HepG2 (cell line): ENCODE measurements around the gene C1orf141. TPM values are rescaled to one million over a fixed set of nuclear protein-coding genes. Genes with fewer than 3 reads are reported as not detected.

Source experiments
- ATAC-seq: fragments of 200-7000 bp; cut with Tn5 transposase; 3 replicates; pipeline ENCODE4 v1.9.1; 2020; ENCODE audit warnings: mild to moderate bottlenecking, moderate library complexity
- BruUV-seq: library from RNA; stranded (reverse); fragments of 400-500 nt; replicated peaks from 2 replicates; lab custom pipeline; 2021; lab: Mats Ljungman, UMichigan
- CTCF ChIA-PET: fragments of 300-600 bp; formaldehyde crosslinking; extraction: SDS; loops from one replicate; lab custom pipeline; 2021; ENCODE audit warnings: low total read pairs, inconsistent platforms, low intra/inter-chr PET ratio; lab: Yijun Ruan, JAX
- POLR2A ChIA-PET: fragments of 350-600 bp; sonication (Branson Sonifier 250); formaldehyde crosslinking; loops from one replicate; lab custom pipeline; 2020; ENCODE audit warnings: antibody characterized with exemption, inconsistent platforms; lab: Yijun Ruan, JAX
- DNase-seq: peaks from one replicate; pipeline ENCODE4 v3.0.0-alpha.2; 2015; ENCODE audit warnings: low spot score
- FAIRE-seq: peaks from 3 replicates; lab custom pipeline; 2011; peaks lifted over from hg19 to GRCh38; lab: Jason Lieb, UNC
- H2AFZ ChIP-seq: one replicate; pipeline ENCODE4 v1.6.1; 2011; ENCODE audit warnings: low read length, inconsistent platforms
- H3K27ac ChIP-seq: fragments of 300-600 bp; 3 replicates; pipeline ENCODE4 v1.8.0; 2011; ENCODE audit warnings: mixed run types, mild to moderate bottlenecking, mixed read lengths, low read length, inconsistent platforms; ENCODE audit not compliant: insufficient read depth; ENCODE audit errors: extremely low read length
- H3K27me3 ChIP-seq, 2 experiments: fragments of 200-600 bp in 1 of 2; 2 replicates in 1 of 2; 3 replicates in 1 of 2; pipeline versions ENCODE4 v1.6.0 to v1.8.0; 2011; ENCODE audit warnings: low read length in 2 of 2, mild to moderate bottlenecking in 2 of 2, moderate library complexity in 2 of 2, inconsistent platforms in 1 of 2; ENCODE audit not compliant: insufficient read depth in 2 of 2, control insufficient read depth in 1 of 2
- H3K36me3 ChIP-seq, 2 experiments: fragments of 200-600 bp in 1 of 2; replicated peaks in 1 of 2; 2 replicates in 1 of 2; 3 replicates in 1 of 2; pipeline versions ENCODE4 v1.5.1 to v1.8.0; 2011; ENCODE audit warnings: low read length in 2 of 2, inconsistent platforms in 1 of 2; ENCODE audit not compliant: insufficient read depth in 2 of 2, control insufficient read depth in 1 of 2
- H3K4me1 ChIP-seq: 2 replicates; pipeline ENCODE4 v1.5.1; 2012; ENCODE audit warnings: low read length, inconsistent platforms; ENCODE audit not compliant: insufficient read depth
- H3K4me2 ChIP-seq: 2 replicates; pipeline ENCODE4 v1.6.0; 2011; ENCODE audit warnings: low read depth, low read length, inconsistent platforms
- H3K4me3 ChIP-seq, 3 experiments: fragments of 200-600 bp in 1 of 3; sonication (generic), shearing (Covaris generic) in 1 of 3; replicated peaks in 1 of 3; 2 replicates each; pipeline ENCODE4 v1.5.1; 2011 to 2016; ENCODE audit warnings: low read length in 3 of 3, inconsistent platforms in 2 of 3, low read depth in 2 of 3, mild to moderate bottlenecking in 2 of 3, control low read depth in 1 of 3, mixed read lengths in 1 of 3; ENCODE audit not compliant: insufficient read depth in 1 of 3
- H3K79me2 ChIP-seq: one replicate; pipeline ENCODE4 v1.6.1; 2011; ENCODE audit warnings: low read length, inconsistent platforms; ENCODE audit not compliant: insufficient read depth
- H3K9ac ChIP-seq: 2 replicates; pipeline ENCODE4 v1.6.0; 2011; ENCODE audit warnings: mild to moderate bottlenecking, low read depth, low read length, inconsistent platforms; ENCODE audit not compliant: insufficient read depth
- H3K9me3 ChIP-seq: 2 replicates; pipeline ENCODE4 v1.5.1; 2012; ENCODE audit warnings: mild to moderate bottlenecking, low read length
- H4K20me1 ChIP-seq: 2 replicates; pipeline ENCODE4 v1.6.0; 2011; ENCODE audit warnings: inconsistent platforms, mild to moderate bottlenecking, low read length, moderate library complexity; ENCODE audit not compliant: insufficient read depth
- CTCF ChIP-seq: sonication (generic); formaldehyde crosslinking; IDR thresholded peaks from 2 replicates; pipeline ENCODE4 v1.5.0; 2020; ENCODE audit warnings: mild to moderate bottlenecking, missing genetic modification reagents, moderate library complexity
- HNRNPK ChIP-seq: fragments of 200-400 bp; formaldehyde crosslinking; IDR thresholded peaks from 2 replicates; pipeline ENCODE4 v1.6.1; 2018; ENCODE audit warnings: low read length, low read depth, moderate library complexity, mild to moderate bottlenecking; ENCODE audit not compliant: poor library complexity, severe bottlenecking
- KDM3A ChIP-seq: IDR thresholded peaks from 2 replicates; pipeline ENCODE4 v1.6.1; 2018; ENCODE audit warnings: low read depth, missing compliant biosample characterization
- NFRKB ChIP-seq: fragments of 450-650 bp; IDR thresholded peaks from 2 replicates; pipeline ENCODE4 v1.6.1; 2017
- STAG1 ChIP-seq: sonication (generic); formaldehyde crosslinking; IDR thresholded peaks from 2 replicates; pipeline ENCODE4 v1.4.0; 2020; ENCODE audit warnings: missing genetic modification reagents
- ZBTB20 ChIP-seq: sonication (generic); formaldehyde crosslinking; IDR thresholded peaks from 2 replicates; pipeline ENCODE4 v1.8.1; 2023; ENCODE audit warnings: missing genetic modification reagents, low read depth, mild to moderate bottlenecking, borderline replicate concordance
- ZNF296 ChIP-seq: sonication (generic); formaldehyde crosslinking; conservative IDR thresholded peaks from 2 replicates; pipeline ENCODE4 v1.5.0; 2020; ENCODE audit warnings: mild to moderate bottlenecking, missing genetic modification reagents
- ZNF317 ChIP-seq: sonication (generic); formaldehyde crosslinking; IDR thresholded peaks from 2 replicates; pipeline ENCODE4 v1.5.0; 2020; ENCODE audit warnings: mild to moderate bottlenecking, missing genetic modification reagents
- ZSCAN9 ChIP-seq: IDR thresholded peaks from 2 replicates; pipeline ENCODE4 v1.6.1; 2016; ENCODE audit warnings: borderline replicate concordance
- WGBS: methylation state at CpG from one replicate; pipeline ENCODE4 v1.1.6; 2017; ENCODE audit warnings: low lambda C conversion rate; 5-methylcytosine and 5-hydroxymethylcytosine counted together
- in situ Hi-C: cut with HindIII; loops from 2 replicates; pipeline ENCODE4 v1.10.0; 2017; ENCODE audit warnings: low pct_unique_long_range_greater_than_20kb; ENCODE audit not compliant: extremely low pct_ligation_motif_present
- intact Hi-C: fragments of 100-400 bp; cut with micrococcal nuclease; formaldehyde crosslinking; loops from one replicate; pipeline ENCODE4 v1.10.0; 2022; ENCODE audit not compliant: unreplicated experiment
- polyA plus RNA-seq, 8 experiments: library from polyadenylated mRNA; depleted of rRNA in 3 of 8; stranded (reverse) in 7 of 8; unstranded in 1 of 8; fragments of >200 nt; fragmentation: Illumina TruSeq in 4 of 8; extraction: Trizol in 4 of 8; gene quantifications; 2 replicates each; pipeline versions ENCODE4 v1.2.1 to v1.2.3, GENCODE V29; 2011 to 2016; ENCODE audit warnings: low read depth in 4 of 8, missing spikeins in 1 of 8, mixed read lengths in 1 of 8; ENCODE audit not compliant: insufficient read depth in 1 of 8
- total RNA-seq, 5 experiments: library from RNA; depleted of rRNA; stranded (reverse); fragments of >200 nt; fragmentation: Illumina TruSeq; extraction: Trizol; gene quantifications; 2 replicates each; pipeline ENCODE4 v1.2.3, GENCODE V29; 2016; ENCODE audit warnings: low read depth in 1 of 5
- TF ChIP-seq, protein P1 (sequence below): IDR thresholded peaks from 2 replicates; pipeline ENCODE4 v1.6.1; 2016; ENCODE audit warnings: low read depth, borderline replicate concordance

Gene C1orf141
- total and polyA plus RNA-seq, 2 of the 13 experiments (the other 11 are each of a cell fraction or from before 2014, with no cell fraction given): not detected

DNA sequence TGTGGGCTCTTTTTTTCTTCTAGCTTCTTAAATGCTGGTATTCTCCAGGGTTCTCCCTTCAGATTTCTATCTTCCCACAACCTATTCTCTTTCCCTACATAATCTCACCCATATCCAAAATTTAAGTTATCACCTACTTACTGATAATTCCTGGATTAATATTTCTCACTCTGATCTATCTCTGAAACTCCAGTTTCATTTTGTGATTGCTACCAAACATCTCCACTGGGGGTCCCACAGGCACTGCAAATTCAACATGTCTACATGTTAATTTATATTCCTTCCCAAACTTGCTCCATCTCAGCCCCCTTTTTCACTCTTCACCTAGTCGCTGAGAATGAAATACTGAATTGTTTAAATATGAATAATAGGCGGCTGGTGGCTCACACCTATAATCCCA lies 9.9 kb upstream of the C1orf141 start:
- ChIA-PET CTCF (no interaction called here), POLR2A (no interaction called here)
- no peaks in the 10 kb centered on the region for H3K79me2 ChIP-seq
- in situ Hi-C loops: loop anchor here (5.0 to 10.0 kb wide), 3 partner anchors 87 to 380 kb away; no protein-coding TSS in a partner anchor
- peaks cover 13% of the 10 kb centered on the region for H3K4me1 ChIP-seq
- intact Hi-C loops: loop anchor here (10.0 kb wide), 1 partner anchor 210 kb away; no protein-coding TSS in a partner anchor
- no peaks in the 10 kb centered on the region; a peak in 1 of 5 replicates for H3K27me3 ChIP-seq
- no peak for DNase-seq
- no peak overlapping the region for H3K27ac ChIP-seq
- H4K20me1 ChIP-seq: no peaks in the 10 kb centered on the region
- no peak for ATAC-seq
- H3K36me3 ChIP-seq: no peaks in the 10 kb centered on the region
- TF ChIP-seq HNRNPK: no peak
- TF ChIP-seq ZSCAN9 (CRISPR knock-in tag): no peak
- TF ChIP-seq KDM3A (CRISPR knock-in tag): no peak
- TF ChIP-seq ZNF296: no peak
- TF ChIP-seq NFRKB: no peak
- no peak for TF ChIP-seq ZNF317
- no peak for TF ChIP-seq ZBTB20
- TF ChIP-seq, protein P1, sequence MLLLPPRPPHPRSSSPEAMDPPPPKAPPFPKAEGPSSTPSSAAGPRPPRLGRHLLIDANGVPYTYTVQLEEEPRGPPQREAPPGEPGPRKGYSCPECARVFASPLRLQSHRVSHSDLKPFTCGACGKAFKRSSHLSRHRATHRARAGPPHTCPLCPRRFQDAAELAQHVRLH (CRISPR knock-in tag): no peak
- TF ChIP-seq STAG1 (CRISPR knock-in tag): peak; percentile 31; the same call in 1 of the 2 replicates
- TF ChIP-seq CTCF (CRISPR knock-in tag): 0 out of 2 replicates have a peak, but pooled peaks have one; percentile 7
- 35% methylated on average over 2 of the region's 2 CpGs for WGBS
- no peak overlapping the region for H3K4me2 ChIP-seq
- no peak overlapping the region for H3K9ac ChIP-seq
- no peak overlapping the region for H2AFZ ChIP-seq
- H3K4me3 ChIP-seq: no peak overlapping the region
- no TSS peak for BruUV-seq
- H3K9me3 ChIP-seq: no peaks in the 10 kb centered on the region
- no peak for FAIRE-seq
